ENCODE measurements around the gene GREB1.

Gene GREB1

DNA sequence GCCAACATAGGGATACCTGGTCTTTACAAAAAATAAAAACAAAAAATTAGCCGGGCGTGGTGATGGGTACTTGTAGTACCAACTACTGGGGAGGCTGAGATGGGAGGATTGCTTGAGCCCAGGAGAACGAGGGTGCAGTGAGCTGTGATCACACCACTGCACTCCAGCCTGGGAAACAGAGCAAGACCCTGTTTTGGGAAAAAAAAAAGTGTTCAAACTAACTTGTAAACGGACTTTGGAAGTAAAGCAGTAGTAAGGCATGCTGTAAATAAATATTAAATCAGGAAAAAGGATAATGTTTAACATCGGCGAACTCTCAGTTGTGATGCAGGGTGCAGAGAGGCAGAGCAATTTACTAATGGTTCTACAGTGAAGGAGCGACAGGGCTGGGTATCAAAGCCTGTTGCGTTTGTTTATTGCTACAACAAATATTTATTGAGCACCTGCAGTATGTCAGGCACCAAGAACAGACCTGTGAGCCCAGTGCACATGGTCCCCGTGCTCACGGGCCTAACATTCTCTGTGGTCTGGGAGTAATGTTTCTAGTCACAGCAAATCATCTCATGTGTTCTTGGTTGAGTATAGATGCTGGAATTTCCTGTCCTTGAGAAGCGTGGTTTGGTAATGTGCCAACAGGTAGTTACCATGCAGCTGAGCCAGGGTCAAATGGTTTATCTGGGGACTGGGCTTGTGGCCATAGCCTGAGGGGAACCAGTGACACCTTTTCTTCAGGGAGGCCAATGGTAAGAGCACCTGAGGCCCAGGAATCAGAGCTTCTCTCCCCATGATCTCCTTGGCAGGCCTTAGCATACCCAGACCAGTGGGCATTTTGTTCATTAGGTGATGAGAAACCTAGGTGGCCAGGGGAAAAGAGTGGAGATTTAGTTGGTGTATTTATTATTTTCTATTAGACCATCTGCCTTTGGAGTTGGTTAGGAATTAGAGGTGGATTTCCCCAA is 27.9 kb upstream of the GREB1 start:
- TF ChIP-seq TEAD4 (IDR thresholded peaks at IDR 0.05) = peak; percentile 74
- TF ChIP-seq NFIC (IDR thresholded peaks at IDR 0.05) = peak; percentile 77
- TF ChIP-seq TCF12 (IDR thresholded peaks at IDR 0.05; ENCODE audit: low read depth) = no peak
- TF ChIP-seq, protein P1, sequence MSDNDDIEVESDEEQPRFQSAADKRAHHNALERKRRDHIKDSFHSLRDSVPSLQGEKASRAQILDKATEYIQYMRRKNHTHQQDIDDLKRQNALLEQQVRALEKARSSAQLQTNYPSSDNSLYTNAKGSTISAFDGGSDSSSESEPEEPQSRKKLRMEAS (IDR thresholded peaks at IDR 0.05) = peak; percentile 72
- TF ChIP-seq EP300 (IDR thresholded peaks at IDR 0.05; ENCODE audit: borderline replicate concordance) = peak; percentile 41; the same call in 1 of the 2 replicates

DNA sequence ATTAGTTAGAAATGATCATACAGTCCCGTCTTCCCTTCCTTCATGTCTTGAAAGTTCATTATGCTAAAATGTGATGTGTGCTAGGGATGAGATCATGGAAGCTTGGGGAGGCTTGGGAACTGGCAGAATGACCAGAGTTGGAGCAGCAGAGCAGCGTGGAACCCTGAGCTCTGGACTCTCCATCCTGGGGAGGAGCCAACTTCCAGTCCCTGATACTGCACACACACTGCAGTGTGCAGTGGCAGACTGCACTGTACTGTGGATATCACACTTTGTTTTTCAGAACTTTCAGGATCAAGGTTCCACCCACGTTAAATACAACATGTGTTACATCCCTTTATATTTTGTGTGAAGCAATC is 27.3 kb upstream of the GREB1 start:
- TF ChIP-seq USF1 (IDR thresholded peaks at IDR 0.05) (no peak), FOXM1 (IDR thresholded peaks at IDR 0.05; ENCODE audit: borderline replicate concordance, low read depth) (no peak), NFIC (IDR thresholded peaks at IDR 0.05) (no peak), RAD21 (IDR thresholded peaks at IDR 0.05; ENCODE audit: low read depth) (no peak), TAF1 (IDR thresholded peaks at IDR 0.05; ENCODE audit: low read depth) (no peak), EGR1 (IDR thresholded peaks at IDR 0.05) (no peak), YY1 (IDR thresholded peaks at IDR 0.05; ENCODE audit: low read depth) (no peak), ZBTB7A (IDR thresholded peaks at IDR 0.05; ENCODE audit: low read depth) (no peak), EP300 (IDR thresholded peaks at IDR 0.05; ENCODE audit: borderline replicate concordance) (no peak)
- TF ChIP-seq, protein P1 (IDR thresholded peaks at IDR 0.05) = no peak

GRCh38 chr2:11507517-11507916 is 26.3 kb upstream of the GREB1 start:
- no peak for TF ChIP-seq FOXM1 (IDR thresholded peaks at IDR 0.05; ENCODE audit: borderline replicate concordance, low read depth)
- TF ChIP-seq TAF1 (IDR thresholded peaks at IDR 0.05; ENCODE audit: low read depth) = no peak
- TF ChIP-seq CREB1 (IDR thresholded peaks at IDR 0.05; ENCODE audit: low read depth) = no peak
- TF ChIP-seq, protein P1 (IDR thresholded peaks at IDR 0.05) = no peak
- no peak for TF ChIP-seq TCF12 (IDR thresholded peaks at IDR 0.05; ENCODE audit: low read depth)

GRCh38 chr2:11508279-11508678 is 25.6 kb upstream of the GREB1 start:
- TF ChIP-seq CREB1 (IDR thresholded peaks at IDR 0.05; ENCODE audit: low read depth) (no peak), TEAD4 (IDR thresholded peaks at IDR 0.05) (no peak), USF1 (IDR thresholded peaks at IDR 0.05) (no peak), YY1 (IDR thresholded peaks at IDR 0.05; ENCODE audit: low read depth) (no peak), EP300 (IDR thresholded peaks at IDR 0.05; ENCODE audit: borderline replicate concordance) (no peak), RAD21 (IDR thresholded peaks at IDR 0.05; ENCODE audit: low read depth) (no peak), NFIC (IDR thresholded peaks at IDR 0.05) (no peak)

GRCh38 chr2:11509657-11510360 is 24.0 kb upstream of the GREB1 start:
- TF ChIP-seq TCF12 (IDR thresholded peaks at IDR 0.05; ENCODE audit: low read depth) (no peak), RAD21 (IDR thresholded peaks at IDR 0.05; ENCODE audit: low read depth) (no peak), USF1 (IDR thresholded peaks at IDR 0.05) (no peak), EP300 (IDR thresholded peaks at IDR 0.05; ENCODE audit: borderline replicate concordance) (no peak), TAF1 (IDR thresholded peaks at IDR 0.05; ENCODE audit: low read depth) (no peak), TEAD4 (IDR thresholded peaks at IDR 0.05) (no peak), YY1 (IDR thresholded peaks at IDR 0.05; ENCODE audit: low read depth) (no peak), CEBPB (IDR thresholded peaks at IDR 0.05) (no peak), EGR1 (IDR thresholded peaks at IDR 0.05) (no peak), ZBTB7A (IDR thresholded peaks at IDR 0.05; ENCODE audit: low read depth) (no peak), FOXM1 (IDR thresholded peaks at IDR 0.05; ENCODE audit: borderline replicate concordance, low read depth) (no peak), CREB1 (IDR thresholded peaks at IDR 0.05; ENCODE audit: low read depth) (no peak), NFIC (IDR thresholded peaks at IDR 0.05) (no peak), REST (IDR thresholded peaks at IDR 0.05; ENCODE audit: low read depth) (no peak)
- TF ChIP-seq, protein P1 (IDR thresholded peaks at IDR 0.05) = no peak

- TF ChIP-seq FOXM1 (IDR thresholded peaks at IDR 0.05; ENCODE audit: borderline replicate concordance, low read depth) = no peak
- TF ChIP-seq NFIC (IDR thresholded peaks at IDR 0.05) = no peak
- TF ChIP-seq TAF1 (IDR thresholded peaks at IDR 0.05; ENCODE audit: low read depth) = no peak
- no peak for TF ChIP-seq YY1 (IDR thresholded peaks at IDR 0.05; ENCODE audit: low read depth)
- no peak for TF ChIP-seq USF1 (IDR thresholded peaks at IDR 0.05)
- TF ChIP-seq ZBTB7A (IDR thresholded peaks at IDR 0.05; ENCODE audit: low read depth) = no peak
- TF ChIP-seq CREB1 (IDR thresholded peaks at IDR 0.05; ENCODE audit: low read depth) = no peak
- TF ChIP-seq EP300 (IDR thresholded peaks at IDR 0.05; ENCODE audit: borderline replicate concordance) = no peak
- no peak for TF ChIP-seq RAD21 (IDR thresholded peaks at IDR 0.05; ENCODE audit: low read depth)
- no peak for TF ChIP-seq CEBPB (IDR thresholded peaks at IDR 0.05)
- TF ChIP-seq, protein P1 (IDR thresholded peaks at IDR 0.05) = no peak
These were observed 21.4 kb upstream of the GREB1 start for GRCh38 chr2:11512431-11512830.
